Measurements from ENCODE around the gene DOCK11.
A peak's percentile ranks its signal among the peaks of the same experiment; 100 is the strongest.
"Not testable (repeated sequence)": the region's sequence is repeated elsewhere in the genome, so short reads cannot be mapped to it uniquely, and the experiment has no call there.

Gene DOCK11

GRCh38 chrX:118484216-118484903 is 11.3 kb upstream of the DOCK11 start:
- TF ChIP-seq POLR2A (IDR thresholded peaks at IDR 0.05; ENCODE audit: low read depth, low read length) (no peak), TAF1 (IDR thresholded peaks at IDR 0.05; ENCODE audit: borderline replicate concordance, low read depth, low read length) (no peak), POLR2AphosphoS5 (IDR thresholded peaks at IDR 0.05; ENCODE audit: low read depth, low read length) (no peak)
- FAIRE-seq (no peak), DNase-seq (ENCODE audit: insufficient read length) (no peak)

DNA sequence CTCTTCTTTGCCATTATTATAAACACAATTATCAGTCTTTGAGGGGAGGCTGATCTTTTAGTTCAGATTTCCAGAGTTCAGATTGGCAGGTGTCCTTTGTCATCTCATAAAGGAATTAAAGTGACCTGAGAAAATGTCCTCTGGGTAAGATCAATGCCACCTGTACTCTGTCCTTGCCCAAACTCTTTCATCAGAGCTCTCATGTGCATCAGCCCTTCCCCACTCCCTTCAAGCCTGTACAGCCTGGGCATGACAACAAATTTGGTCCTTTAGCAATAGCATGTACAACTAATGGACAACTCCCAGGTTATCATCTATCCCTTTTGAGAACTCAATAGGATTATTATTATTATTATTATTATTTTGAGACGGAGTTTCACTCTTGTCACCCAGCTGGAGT is 8.9 kb upstream of the DOCK11 start:
- FAIRE-seq = peak; percentile 33
- DNase-seq (ENCODE audit: insufficient read length) = not testable (repeated sequence)

DNA sequence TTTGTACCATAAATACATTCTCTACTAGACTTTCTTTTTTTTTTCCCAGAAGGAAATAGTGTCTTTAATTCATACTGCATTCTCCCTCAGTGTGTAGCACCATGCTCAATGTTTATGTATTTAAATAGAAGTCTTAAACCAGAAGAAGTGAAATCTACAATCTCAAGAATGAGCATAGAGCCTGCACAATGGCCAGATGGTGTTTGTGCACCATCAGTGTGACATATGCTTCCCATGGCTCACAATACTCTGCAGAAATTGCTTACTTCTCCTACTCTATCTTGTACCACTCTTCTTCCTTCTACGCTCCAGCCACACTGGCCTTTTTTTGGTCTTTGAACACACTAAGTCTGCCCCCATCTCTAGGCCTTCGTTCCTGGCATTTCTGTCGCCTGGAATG is 2.6 kb upstream of the DOCK11 start:
- TF ChIP-seq POLR2AphosphoS5 (IDR thresholded peaks at IDR 0.05; ENCODE audit: low read depth, low read length) (no peak), TAF1 (IDR thresholded peaks at IDR 0.05; ENCODE audit: borderline replicate concordance, low read depth, low read length) (no peak), POLR2A (IDR thresholded peaks at IDR 0.05; ENCODE audit: low read depth, low read length) (no peak)
- FAIRE-seq (no peak), DNase-seq (ENCODE audit: insufficient read length) (no peak)

GRCh38 chrX:118493653-118494297 is 1.8 kb upstream of the DOCK11 start:
- DNase-seq (ENCODE audit: insufficient read length) = no peak
- no peak for FAIRE-seq
- TF ChIP-seq POLR2A (IDR thresholded peaks at IDR 0.05; ENCODE audit: low read depth, low read length) (no peak), TAF1 (IDR thresholded peaks at IDR 0.05; ENCODE audit: borderline replicate concordance, low read depth, low read length) (no peak), POLR2AphosphoS5 (IDR thresholded peaks at IDR 0.05; ENCODE audit: low read depth, low read length) (no peak)

GRCh38 chrX:118495958-118496762 is 545 bp downstream of the DOCK11 start:
- DNase-seq (ENCODE audit: insufficient read length) (peak; percentile 34), FAIRE-seq (peak; percentile 87)
- TF ChIP-seq POLR2A (IDR thresholded peaks at IDR 0.05; ENCODE audit: low read depth, low read length) (peak; percentile 75), TAF1 (IDR thresholded peaks at IDR 0.05; ENCODE audit: borderline replicate concordance, low read depth, low read length) (0 out of 2 replicates have a peak, but pooled peaks have one; percentile 28), POLR2AphosphoS5 (IDR thresholded peaks at IDR 0.05; ENCODE audit: low read depth, low read length) (peak; percentile 67)

DNA sequence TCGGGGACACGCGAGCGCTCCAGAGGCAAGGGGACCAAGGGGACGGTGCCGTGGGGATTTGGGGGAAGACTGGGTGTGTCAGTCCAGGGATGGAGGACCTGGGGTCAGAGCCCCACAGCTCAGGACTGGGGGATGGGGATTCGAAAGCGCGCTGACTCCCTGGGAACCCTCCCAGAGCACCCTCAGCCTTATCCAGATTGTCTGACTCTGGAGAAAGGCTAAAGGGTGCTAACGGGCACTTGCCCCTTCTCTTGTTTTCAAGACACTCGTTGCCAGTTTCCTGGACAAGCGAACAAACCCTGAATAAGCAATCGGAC is 1.1 kb downstream of the DOCK11 start:
- TF ChIP-seq POLR2AphosphoS5 (IDR thresholded peaks at IDR 0.05; ENCODE audit: low read depth, low read length) (no peak), TAF1 (IDR thresholded peaks at IDR 0.05; ENCODE audit: borderline replicate concordance, low read depth, low read length) (no peak), POLR2A (IDR thresholded peaks at IDR 0.05; ENCODE audit: low read depth, low read length) (no peak)
- FAIRE-seq = no peak
- DNase-seq (ENCODE audit: insufficient read length) = no peak

- peak; percentile 14 for FAIRE-seq
- no peak for TF ChIP-seq TAF1 (IDR thresholded peaks at IDR 0.05; ENCODE audit: borderline replicate concordance, low read depth, low read length)
- no peak for TF ChIP-seq POLR2A (IDR thresholded peaks at IDR 0.05; ENCODE audit: low read depth, low read length)
- no peak for TF ChIP-seq POLR2AphosphoS5 (IDR thresholded peaks at IDR 0.05; ENCODE audit: low read depth, low read length)
- no peak for DNase-seq (ENCODE audit: insufficient read length)
Observed at GRCh38 chrX:118497180-118497818, 1.7 kb downstream of the DOCK11 start.

DNA sequence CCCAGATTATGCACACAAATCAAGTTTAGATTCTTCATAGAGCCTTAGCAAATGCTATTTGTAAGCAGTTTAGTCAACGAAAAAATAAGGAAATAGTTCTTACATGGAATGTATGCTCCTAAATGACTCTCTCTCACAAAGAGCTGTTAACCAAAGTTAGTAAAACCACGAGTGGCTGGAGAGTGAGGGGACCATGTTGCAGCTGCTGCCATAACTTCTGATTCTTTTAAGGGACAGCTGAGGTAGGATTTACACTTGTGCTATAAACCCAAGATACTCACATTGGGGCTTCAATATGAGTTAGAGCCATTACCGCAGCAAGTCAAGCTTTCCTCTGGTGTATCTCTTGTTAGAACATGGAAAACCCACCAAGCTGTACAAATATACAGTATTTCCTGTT is 2.7 kb downstream of the DOCK11 start:
- no peak for FAIRE-seq
- no peak for DNase-seq (ENCODE audit: insufficient read length)
- no peak for TF ChIP-seq POLR2AphosphoS5 (IDR thresholded peaks at IDR 0.05; ENCODE audit: low read depth, low read length)
- TF ChIP-seq TAF1 (IDR thresholded peaks at IDR 0.05; ENCODE audit: borderline replicate concordance, low read depth, low read length) = no peak
- TF ChIP-seq POLR2A (IDR thresholded peaks at IDR 0.05; ENCODE audit: low read depth, low read length) = no peak

GRCh38 chrX:118498755-118499154 is 3.1 kb downstream of the DOCK11 start:
- DNase-seq (ENCODE audit: insufficient read length) = no peak
- FAIRE-seq = no peak
- no peak for TF ChIP-seq POLR2A (IDR thresholded peaks at IDR 0.05; ENCODE audit: low read depth, low read length)
- TF ChIP-seq POLR2AphosphoS5 (IDR thresholded peaks at IDR 0.05; ENCODE audit: low read depth, low read length) = no peak
- no peak for TF ChIP-seq TAF1 (IDR thresholded peaks at IDR 0.05; ENCODE audit: borderline replicate concordance, low read depth, low read length)

DNA sequence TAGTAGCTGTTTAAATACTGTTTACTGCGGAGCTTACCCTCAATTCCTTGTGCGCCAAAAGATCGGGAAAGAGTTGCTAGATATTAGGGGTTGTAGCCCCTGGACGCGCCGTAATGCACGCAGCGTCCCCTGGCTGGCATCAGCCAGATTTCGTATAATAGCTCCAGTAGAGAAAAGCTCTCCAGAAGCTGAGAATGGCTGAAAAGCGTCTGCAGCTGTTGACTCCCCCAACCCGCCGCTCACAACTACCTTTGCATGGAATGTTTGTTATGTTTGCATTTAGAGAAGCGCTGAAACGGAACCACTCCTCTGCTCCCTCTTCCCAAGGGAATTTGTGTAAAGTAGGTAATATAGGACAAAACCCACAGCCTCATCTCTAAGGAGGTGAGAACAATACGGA is 3.7 kb downstream of the DOCK11 start:
- no peak for DNase-seq (ENCODE audit: insufficient read length)
- no peak for TF ChIP-seq POLR2A (IDR thresholded peaks at IDR 0.05; ENCODE audit: low read depth, low read length)
- no peak for TF ChIP-seq TAF1 (IDR thresholded peaks at IDR 0.05; ENCODE audit: borderline replicate concordance, low read depth, low read length)
- no peak for TF ChIP-seq POLR2AphosphoS5 (IDR thresholded peaks at IDR 0.05; ENCODE audit: low read depth, low read length)
- FAIRE-seq = no peak

DNA sequence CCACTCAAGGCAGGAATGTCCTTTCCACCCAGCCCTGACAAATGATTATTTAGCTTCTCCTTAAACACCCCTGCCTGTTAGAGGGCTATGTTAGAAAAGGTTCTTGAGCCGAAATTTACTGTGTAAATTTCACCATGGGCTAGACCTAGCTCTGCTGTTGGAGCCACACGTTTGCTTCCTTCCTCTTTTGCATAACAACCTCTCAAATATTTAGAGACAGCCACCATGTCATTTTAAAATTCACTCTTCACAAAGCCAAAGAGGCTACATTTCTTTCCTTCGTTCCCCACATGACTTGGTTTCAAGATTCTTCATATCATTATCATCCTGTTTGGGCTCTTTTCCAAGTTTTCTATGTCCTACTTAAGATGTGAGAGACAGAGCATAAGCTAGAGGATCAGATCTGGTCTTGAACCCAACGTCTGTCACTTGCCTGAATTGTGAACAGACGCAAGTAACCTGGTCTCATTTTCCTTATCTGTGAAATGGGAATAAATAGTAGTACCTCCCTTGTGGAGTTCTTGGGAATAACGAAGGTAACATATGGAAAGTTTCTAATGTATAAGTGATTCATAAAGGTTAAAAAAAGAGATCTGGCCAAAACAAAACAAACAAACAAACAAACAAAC is 6.7 kb downstream of the DOCK11 start:
- TF ChIP-seq POLR2A (IDR thresholded peaks at IDR 0.05; ENCODE audit: low read depth, low read length) = no peak
- TF ChIP-seq POLR2AphosphoS5 (IDR thresholded peaks at IDR 0.05; ENCODE audit: low read depth, low read length) = no peak
- no peak for TF ChIP-seq TAF1 (IDR thresholded peaks at IDR 0.05; ENCODE audit: borderline replicate concordance, low read depth, low read length)
- FAIRE-seq (peak; percentile 42), DNase-seq (ENCODE audit: insufficient read length) (no peak)
